DMS53 treated with DMSO at 0.1 percent for 48 hours (cell line): ENCODE results near the gene CDC42EP5.
A peak's percentile ranks its signal among the peaks of the same experiment; 100 is the strongest.
"Not testable (repeated sequence)": the region's sequence is repeated elsewhere in the genome, so short reads cannot be mapped to it uniquely, and the experiment has no call there.

Experiments
- DNase-seq: peaks from one replicate; lab custom pipeline; 2025; ENCODE audit not compliant: unreplicated experiment; lab: John Stamatoyannopoulos, UW

Gene CDC42EP5

GRCh38 chr19:54448774-54449700 lies 24.1 kb downstream of the CDC42EP5 start, which contains the start of gene LENG8:
Gene LENG8, plus strand, starts transcription at chr19:54449199. Its CDS starts 2,146 bp downstream, at chr19:54451345.
- peak; percentile 86 for DNase-seq

GRCh38 chr19:54448040-54448773 lies 24.9 kb downstream of the CDC42EP5 start:
- DNase-seq = peak; percentile 54

- DNase-seq = not testable (repeated sequence)
Observed at GRCh38 chr19:54446349-54446748, 26.7 kb downstream of the CDC42EP5 start.

- DNase-seq = no peak
Observed at GRCh38 chr19:54444737-54445136, 28.4 kb downstream of the CDC42EP5 start.

GRCh38 chr19:54440641-54441040 lies 32.5 kb downstream of the CDC42EP5 start:
- no peak for DNase-seq

GRCh38 chr19:54439174-54439851 lies 33.8 kb downstream of the CDC42EP5 start:
- no peak for DNase-seq

- DNase-seq = no peak
Observed at GRCh38 chr19:54436628-54437252, 36.4 kb downstream of the CDC42EP5 start.

- DNase-seq = no peak
Observed at GRCh38 chr19:54436031-54436523, 37.0 kb downstream of the CDC42EP5 start.

- DNase-seq = no peak
Observed at GRCh38 chr19:54435551-54436016, 37.5 kb downstream of the CDC42EP5 start.

GRCh38 chr19:54434873-54435214 lies 38.3 kb downstream of the CDC42EP5 start:
- DNase-seq = no peak

GRCh38 chr19:54434112-54434872 lies 38.8 kb downstream of the CDC42EP5 start:
- no peak for DNase-seq

GRCh38 chr19:54433697-54434096 lies 39.4 kb downstream of the CDC42EP5 start:
- no peak for DNase-seq

- no peak for DNase-seq
Observed at GRCh38 chr19:54432144-54432738, 40.9 kb downstream of the CDC42EP5 start.

GRCh38 chr19:54431255-54431838 lies 41.7 kb downstream of the CDC42EP5 start:
- no peak for DNase-seq

GRCh38 chr19:54430306-54431254 lies 42.5 kb downstream of the CDC42EP5 start:
- DNase-seq = no peak

- DNase-seq = no peak
Observed at GRCh38 chr19:54429545-54430227, 43.4 kb downstream of the CDC42EP5 start.

GRCh38 chr19:54429176-54429495 lies 44.0 kb downstream of the CDC42EP5 start:
- no peak for DNase-seq
